Duodenal mucosa (tissue), 2 donors: ENCODE results near the gene RAB24.
"Not testable (repeated sequence)": the region's sequence is repeated elsewhere in the genome, so short reads cannot be mapped to it uniquely, and the experiment has no call there.

Experiments used
- H3K27ac ChIP-seq: one replicate; pipeline ENCODE4 v1.7.0; 2013; ENCODE audit warnings: low read depth, low read length
- H3K27me3 ChIP-seq, 2 donors: one replicate each; pipeline ENCODE4 v1.7.0; 2013; ENCODE audit warnings: low read length in 2 of 2, control low read depth in 1 of 2; ENCODE audit not compliant: insufficient read depth in 2 of 2, control insufficient read depth in 1 of 2
- H3K36me3 ChIP-seq, 2 donors: one replicate each; pipeline ENCODE4 v1.7.0; 2013; ENCODE audit warnings: low read length in 2 of 2, control low read depth in 1 of 2; ENCODE audit not compliant: insufficient read depth in 2 of 2, control insufficient read depth in 1 of 2
- H3K4me1 ChIP-seq, 2 donors: one replicate each; pipeline ENCODE4 v1.7.0; 2013; ENCODE audit warnings: low read length in 2 of 2, control low read depth in 1 of 2; ENCODE audit not compliant: insufficient read depth in 2 of 2, control insufficient read depth in 1 of 2
- H3K4me3 ChIP-seq, 2 donors: one replicate each; pipeline ENCODE4 v1.7.0; 2013; ENCODE audit warnings: low read length in 2 of 2, low read depth in 1 of 2
- H3K9ac ChIP-seq, 2 donors: one replicate each; pipeline ENCODE4 v1.7.0; 2013; ENCODE audit warnings: low read length in 2 of 2, low read depth in 1 of 2
- H3K9me3 ChIP-seq, 2 donors: one replicate each; pipeline ENCODE4 v1.7.0; 2013; ENCODE audit warnings: low read length in 2 of 2, control low read depth in 1 of 2; ENCODE audit not compliant: control insufficient read depth in 1 of 2

Gene RAB24

DNA sequence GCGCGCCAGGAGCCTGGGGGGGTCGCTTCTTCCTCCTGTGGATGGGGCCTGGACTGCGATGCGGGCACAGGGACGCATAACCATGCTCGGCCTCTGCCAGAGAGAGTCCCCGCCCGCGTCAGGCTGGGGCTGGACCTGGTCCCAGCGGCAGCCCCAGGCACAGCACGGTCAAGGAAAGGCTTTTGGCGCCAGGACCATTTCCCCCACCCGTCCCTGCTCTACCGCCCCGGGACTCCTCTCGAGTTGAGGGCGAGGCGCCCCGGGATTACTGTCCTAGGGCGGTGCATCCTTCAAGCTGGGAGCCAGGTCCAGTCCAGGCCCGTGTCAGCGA lies 7.8 kb upstream of the RAB24 start:
- peak overlapping the region; percentile 71 to 74 for H3K4me3 ChIP-seq
- no peaks in the 10 kb centered on the region for H3K27me3 ChIP-seq
- peaks cover 27 to 31% of the 10 kb centered on the region in 2 donors for H3K4me1 ChIP-seq
- no peaks in the 10 kb centered on the region for H3K9me3 ChIP-seq
- H3K27ac ChIP-seq, result no peak overlapping the region
- peaks cover 10 to 14% of the 10 kb centered on the region in 2 donors for H3K36me3 ChIP-seq
- H3K9ac ChIP-seq, result peak overlapping the region; percentile 26 to 64

DNA sequence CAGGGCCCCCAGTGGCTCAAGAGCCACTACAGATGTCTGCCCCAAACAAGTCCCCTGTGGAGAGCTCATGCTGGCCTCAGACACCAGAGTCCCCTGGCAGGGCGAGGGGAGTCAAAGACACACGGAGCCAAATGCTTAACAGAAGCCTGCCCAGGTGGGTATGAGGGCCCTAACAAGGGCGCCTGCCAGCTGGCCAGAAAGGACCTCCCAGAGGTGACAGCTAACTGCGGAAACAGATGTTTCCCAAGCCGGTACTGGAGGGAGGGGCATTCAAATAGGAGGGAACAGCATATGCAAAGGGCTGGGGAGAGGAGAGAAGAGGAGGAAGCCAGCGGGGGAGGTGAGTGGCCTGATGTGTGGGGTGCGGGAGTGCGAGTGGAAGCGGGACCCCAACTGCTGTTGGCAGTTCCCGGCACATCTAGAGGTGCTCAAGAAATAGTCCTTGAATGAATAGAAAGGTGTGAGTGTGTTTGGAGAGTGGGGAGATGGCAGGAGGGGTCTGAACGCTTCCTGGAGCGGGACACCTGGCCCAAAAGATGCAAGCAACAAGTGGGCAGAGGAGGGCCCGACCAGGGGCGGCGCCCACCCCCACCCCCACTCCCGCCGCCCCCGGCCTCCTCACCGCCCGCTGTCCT lies 7.4 kb upstream of the RAB24 start:
- Histone ChIP-seq H3K4me3 (peak overlapping the region; percentile 71 to 74), H3K4me1 (peaks cover 29 to 36% of the 10 kb centered on the region in 2 donors), H3K9me3 (no peaks in the 10 kb centered on the region), H3K36me3 (peaks cover 12 to 19% of the 10 kb centered on the region in 2 donors), H3K9ac (peak overlapping the region in 1 of 2 donors; percentile 32), H3K27ac (no peak overlapping the region), H3K27me3 (no peaks in the 10 kb centered on the region)

DNA sequence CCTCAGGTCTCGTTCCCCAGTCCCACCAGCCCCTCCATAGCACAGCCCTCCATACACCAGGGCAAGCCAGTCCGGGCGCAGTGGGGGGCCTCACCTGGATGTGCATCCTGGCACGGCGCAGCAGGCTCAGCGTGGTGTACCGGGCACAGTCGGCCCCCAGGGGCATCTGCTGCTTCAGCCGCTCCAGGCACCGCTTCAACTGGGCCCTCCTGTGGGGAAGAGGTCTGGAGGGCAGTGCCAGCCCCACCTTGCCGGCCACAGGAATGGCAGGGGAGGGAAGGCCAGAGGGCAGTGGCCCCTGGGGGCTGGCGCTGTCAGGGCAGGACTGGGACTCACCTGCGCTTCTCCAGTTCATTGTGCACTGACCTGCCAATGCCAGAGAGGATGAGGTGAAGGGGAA lies 6.8 kb upstream of the RAB24 start:
- no peak overlapping the region for H3K27ac ChIP-seq
- H3K36me3 ChIP-seq, result peaks cover 12 to 24% of the 10 kb centered on the region in 2 donors
- no peaks in the 10 kb centered on the region for H3K9me3 ChIP-seq
- H3K9ac ChIP-seq, result no peak overlapping the region
- H3K27me3 ChIP-seq, result no peaks in the 10 kb centered on the region
- H3K4me1 ChIP-seq, result peaks cover 34 to 41% of the 10 kb centered on the region in 2 donors
- peak overlapping the region; percentile 71 to 74 for H3K4me3 ChIP-seq

DNA sequence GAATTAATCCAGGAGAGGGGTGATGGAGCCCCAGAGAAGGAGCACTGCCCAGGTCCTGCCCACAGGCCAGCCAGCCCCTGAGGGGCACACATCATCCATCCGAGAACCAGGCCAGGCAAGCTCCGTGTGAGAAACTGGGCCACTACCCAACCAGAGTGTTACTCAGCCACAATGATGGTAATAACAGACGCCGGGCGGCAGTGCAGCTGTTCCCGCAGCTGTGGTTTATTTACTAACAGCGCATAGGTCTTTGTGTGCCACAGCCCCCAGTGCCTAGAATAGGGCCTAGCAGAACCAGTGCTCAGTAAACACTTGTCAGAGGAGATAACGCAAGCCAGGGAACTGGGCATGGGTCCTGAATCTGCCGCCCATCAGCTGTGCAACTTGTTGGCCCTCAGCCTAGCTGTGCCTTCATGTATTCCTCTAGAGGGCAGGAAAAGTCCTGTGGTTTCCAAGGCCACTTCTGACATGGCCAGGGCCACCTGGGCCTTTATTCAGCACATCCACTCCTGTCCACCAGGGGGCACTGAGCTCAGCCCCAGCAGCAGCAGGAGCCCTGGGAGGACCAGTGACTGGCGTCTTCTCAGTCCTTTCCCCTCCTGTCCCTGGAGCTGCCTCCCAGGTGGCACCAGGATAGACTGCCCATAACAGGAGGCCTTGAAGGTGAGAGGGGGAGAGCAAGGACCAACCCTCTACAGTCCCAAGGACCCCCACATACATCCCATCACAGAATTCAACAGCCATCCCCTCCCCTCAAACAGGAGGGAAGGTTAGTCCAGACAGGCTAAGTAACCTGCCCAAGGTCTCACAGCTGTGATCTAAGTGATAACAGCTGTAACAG lies 6.1 kb upstream of the RAB24 start:
- H3K4me1 ChIP-seq, result peaks cover 41 to 48% of the 10 kb centered on the region in 2 donors
- H3K4me3 ChIP-seq, result peak overlapping the region in 1 of 2 donors; percentile 8
- H3K36me3 ChIP-seq, result peaks cover 12 to 30% of the 10 kb centered on the region in 2 donors
- no peaks in the 10 kb centered on the region for H3K9me3 ChIP-seq
- H3K27ac ChIP-seq, result no peak overlapping the region
- H3K9ac ChIP-seq, result no peak overlapping the region
- H3K27me3 ChIP-seq, result no peaks in the 10 kb centered on the region

DNA sequence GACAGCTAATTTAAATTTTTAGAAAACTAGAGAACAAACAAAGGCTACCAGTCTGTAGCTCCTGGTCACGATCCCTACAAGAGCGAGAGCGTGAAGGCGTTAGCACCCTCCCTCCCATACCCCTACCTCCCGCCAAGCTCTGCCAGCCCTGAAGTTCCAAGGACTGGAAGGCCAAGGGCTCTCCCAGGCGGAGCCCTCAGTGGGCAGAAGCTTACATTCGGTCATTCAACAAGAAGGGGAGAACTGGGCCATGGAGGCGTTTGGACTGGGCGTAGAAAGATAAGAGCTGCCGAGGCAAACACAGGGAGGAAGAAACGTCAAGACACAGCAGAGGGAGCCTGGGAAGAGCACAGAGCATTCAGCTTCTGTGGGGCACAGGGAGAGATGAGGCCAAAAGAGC lies 5.2 kb upstream of the RAB24 start:
- Histone ChIP-seq H3K4me3 (no peak overlapping the region), H3K27me3 (no peaks in the 10 kb centered on the region), H3K36me3 (peaks cover 12 to 30% of the 10 kb centered on the region in 2 donors), H3K4me1 (peaks cover 41 to 54% of the 10 kb centered on the region in 2 donors), H3K27ac (no peak overlapping the region), H3K9me3 (no peaks in the 10 kb centered on the region), H3K9ac (no peak overlapping the region)

DNA sequence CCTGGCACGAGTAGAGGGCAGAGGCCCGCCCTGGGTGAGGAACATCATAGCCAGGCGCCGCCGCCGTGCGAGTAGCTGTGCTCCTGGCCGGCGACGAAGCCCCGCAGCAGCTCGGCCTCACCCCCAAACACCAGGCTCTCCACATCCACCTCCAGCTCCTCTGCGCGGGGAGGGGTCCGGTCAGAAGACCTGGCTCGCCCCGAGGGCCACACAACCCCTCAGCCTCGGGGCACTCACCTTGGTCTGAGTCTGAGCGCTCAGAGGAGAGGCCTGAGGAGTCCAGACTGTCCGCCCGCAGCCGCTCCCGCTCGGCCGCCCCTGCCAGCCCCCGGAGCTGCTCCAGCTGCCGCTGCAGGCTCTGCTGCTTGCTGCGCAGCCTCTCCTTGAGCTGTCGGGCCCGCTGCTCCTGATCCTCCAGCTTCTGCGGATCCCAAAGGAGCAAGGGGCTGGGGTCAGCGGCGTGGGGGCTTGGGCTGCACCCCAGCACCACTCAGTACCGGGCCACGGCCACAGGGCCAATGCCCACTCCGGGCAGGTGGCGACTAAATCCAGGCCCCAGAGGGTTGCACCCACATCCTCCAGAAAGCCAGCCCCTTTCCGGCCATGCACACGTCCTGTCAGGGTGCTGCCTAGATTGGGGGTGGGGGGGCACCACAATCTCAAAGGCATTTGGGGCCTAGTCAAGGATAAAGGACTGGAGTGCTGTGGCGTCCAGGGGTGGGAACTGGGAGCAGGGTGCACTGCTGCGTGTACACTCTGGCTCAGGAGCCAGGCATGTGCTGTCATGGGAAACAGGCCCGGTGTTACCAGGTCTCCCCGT lies 4.2 kb upstream of the RAB24 start:
- Histone ChIP-seq H3K9me3 (no peaks in the 10 kb centered on the region), H3K36me3 (peaks cover 12 to 30% of the 10 kb centered on the region in 2 donors), H3K9ac (no peak overlapping the region), H3K4me3 (no peak overlapping the region), H3K27me3 (no peaks in the 10 kb centered on the region), H3K4me1 (peaks cover 40 to 50% of the 10 kb centered on the region in 2 donors), H3K27ac (no peak overlapping the region)

DNA sequence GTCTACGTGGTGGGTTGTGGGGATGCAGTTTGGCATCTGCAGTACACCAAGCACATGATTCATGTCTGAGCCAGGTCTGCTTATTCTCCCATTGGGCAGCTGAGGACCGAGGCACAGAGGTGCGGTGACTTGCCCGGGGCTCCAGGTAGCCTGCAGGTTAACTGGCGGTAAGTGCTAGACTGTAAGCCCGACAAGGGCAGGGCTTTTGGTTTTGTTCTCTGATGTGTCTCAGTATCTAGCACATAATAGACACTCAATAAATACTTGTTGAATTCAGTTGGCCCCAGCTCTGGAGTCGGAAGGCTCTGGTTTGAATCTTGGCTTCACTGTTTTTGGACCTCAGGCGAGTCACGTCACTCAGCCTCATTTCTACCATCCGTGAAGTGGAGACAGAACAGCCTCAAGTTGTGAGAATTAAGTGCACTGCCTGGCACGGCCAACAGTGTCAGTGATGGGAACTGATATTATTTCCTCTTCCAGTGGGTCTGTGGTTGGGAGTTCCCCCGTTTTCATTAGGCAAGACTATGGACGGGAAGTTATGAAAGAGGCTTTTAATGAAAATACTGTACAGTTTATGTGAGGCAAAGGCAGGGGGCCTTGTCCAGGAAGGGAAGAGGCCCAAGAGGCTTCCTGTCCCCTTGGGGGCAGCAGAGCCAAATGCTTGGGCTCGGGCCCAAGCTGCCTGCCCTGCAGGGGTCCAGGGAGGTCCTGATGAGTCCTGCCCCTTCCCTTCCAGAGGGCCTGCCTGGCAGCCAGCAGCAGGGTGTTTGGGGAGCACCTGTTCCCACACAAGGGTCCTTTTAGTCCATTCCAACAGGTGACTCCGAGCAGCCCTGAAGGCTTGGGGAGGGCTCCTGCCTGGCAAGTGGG lies 3.4 kb upstream of the RAB24 start:
- no peaks in the 10 kb centered on the region for H3K9me3 ChIP-seq
- peaks cover 12 to 30% of the 10 kb centered on the region in 2 donors for H3K36me3 ChIP-seq
- H3K27ac ChIP-seq, result no peak overlapping the region
- H3K27me3 ChIP-seq, result no peaks in the 10 kb centered on the region
- peaks cover 43 to 53% of the 10 kb centered on the region in 2 donors for H3K4me1 ChIP-seq
- no peak overlapping the region for H3K9ac ChIP-seq
- no peak overlapping the region for H3K4me3 ChIP-seq

DNA sequence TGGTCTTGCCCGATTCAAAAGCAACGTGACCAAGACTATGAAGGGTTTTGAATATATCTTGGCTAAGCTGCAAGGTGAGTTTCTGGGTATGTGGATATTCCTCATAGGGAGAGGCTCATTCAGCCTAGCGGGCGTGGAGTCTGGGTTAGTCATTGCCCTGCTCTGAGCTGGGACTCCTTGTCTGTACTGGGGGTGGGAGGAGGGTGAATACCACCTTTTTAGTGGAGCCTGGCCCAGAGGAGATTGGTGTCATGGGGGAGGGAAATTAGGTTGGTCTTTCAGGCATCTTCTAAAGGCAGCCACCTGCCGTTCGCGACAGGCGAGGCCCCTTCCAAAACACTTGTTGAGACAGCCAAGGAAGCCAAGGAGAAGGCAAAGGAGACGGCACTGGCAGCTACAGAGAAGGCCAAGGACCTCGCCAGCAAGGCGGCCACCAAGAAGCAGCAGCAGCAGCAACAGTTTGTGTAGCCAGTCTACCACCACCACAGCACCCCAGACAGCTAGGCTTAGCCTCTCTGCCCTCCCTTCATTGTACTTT lies 2.7 kb upstream of the RAB24 start:
- H3K27me3 ChIP-seq, H3K9ac ChIP-seq, H3K9me3 ChIP-seq, H3K27ac ChIP-seq: not testable (repeated sequence)
- Histone ChIP-seq H3K4me3 (peak overlapping the region in 1 of 2 donors; percentile 25), H3K36me3 (peaks cover 12 to 30% of the 10 kb centered on the region in 2 donors), H3K4me1 (peaks cover 51 to 56% of the 10 kb centered on the region in 2 donors)

DNA sequence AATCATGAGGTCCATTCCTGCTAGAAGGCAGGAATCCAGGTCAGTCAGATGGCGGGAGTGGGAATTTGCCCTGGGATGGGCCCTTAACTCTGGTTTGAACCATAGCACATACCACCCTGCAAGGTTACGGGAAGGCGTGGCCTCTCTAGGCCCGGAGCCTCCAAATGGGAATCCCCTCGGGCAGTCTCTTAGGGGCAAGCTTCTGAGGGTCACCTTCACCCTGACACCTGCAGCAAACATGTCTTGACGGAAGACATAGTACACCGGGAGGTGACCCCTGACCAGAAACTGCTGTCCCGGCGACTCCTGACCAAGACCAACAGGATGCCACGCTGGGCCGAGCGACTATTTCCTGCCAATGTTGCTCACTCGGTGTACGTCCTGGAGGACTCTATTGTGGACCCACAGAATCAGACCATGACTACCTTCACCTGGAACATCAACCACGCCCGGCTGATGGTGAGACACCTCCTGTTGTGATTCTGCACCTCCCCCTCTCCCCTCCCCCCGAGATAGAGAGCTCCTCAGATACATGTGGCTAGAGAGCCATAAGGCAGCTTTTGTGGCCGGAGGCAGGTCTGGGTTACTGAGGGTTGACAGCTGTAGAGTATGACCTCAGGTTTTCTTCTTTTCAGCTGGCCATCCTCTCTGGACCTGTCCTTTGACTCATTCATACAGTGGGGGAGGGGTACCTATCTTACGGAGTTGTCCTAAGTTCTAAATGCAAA lies 1.0 kb upstream of the RAB24 start:
- H3K27ac ChIP-seq, result peak overlapping the region; percentile 78
- peaks cover 12 to 30% of the 10 kb centered on the region in 2 donors for H3K36me3 ChIP-seq
- H3K9ac ChIP-seq, result peak overlapping the region; percentile 67 to 94
- no peaks in the 10 kb centered on the region for H3K27me3 ChIP-seq
- H3K9me3 ChIP-seq, result no peaks in the 10 kb centered on the region
- peak overlapping the region; percentile 85 to 93 for H3K4me3 ChIP-seq
- peaks cover 49 to 58% of the 10 kb centered on the region in 2 donors for H3K4me1 ChIP-seq
